GM21576 (cell line): ENCODE measurements around the gene FGGY.

Source experiments
- ATAC-seq: cut with Tn5 transposase; IDR thresholded peaks from one replicate; pipeline ENCODE4 v1.9.1; 2021; ENCODE audit warnings: mild to moderate bottlenecking, moderate library complexity; ENCODE audit not compliant: unreplicated experiment

Gene FGGY

DNA sequence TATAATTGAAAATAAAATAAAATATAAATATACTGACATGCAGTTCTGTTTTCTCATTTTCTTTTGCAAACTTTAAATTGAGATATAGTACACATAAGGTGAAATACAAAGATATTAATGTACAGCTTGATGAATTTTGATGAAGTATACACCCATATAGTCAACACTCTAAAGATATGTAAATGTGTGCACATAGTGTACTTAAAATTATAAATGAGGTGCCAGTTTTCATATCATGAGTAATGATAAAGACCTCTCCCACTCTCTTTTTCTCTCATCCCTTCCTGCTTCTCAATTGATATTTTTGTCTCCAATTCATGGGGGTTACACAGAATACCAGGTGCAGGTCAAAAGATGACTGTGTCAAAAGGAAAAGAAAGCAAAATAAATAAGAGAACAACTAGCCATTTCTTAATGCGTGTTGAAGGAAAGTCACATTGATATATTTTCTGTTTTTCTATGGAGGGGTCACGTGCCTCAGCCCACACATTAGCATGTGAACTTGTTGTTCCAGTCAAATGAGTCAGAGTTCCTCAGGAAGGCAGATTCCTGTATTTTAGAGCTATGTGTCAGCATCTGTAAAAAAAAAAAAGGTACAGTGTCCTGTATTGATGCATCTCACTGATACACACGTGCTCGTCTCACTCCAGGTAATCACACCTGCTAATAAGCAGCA lies 453.6 kb downstream of the FGGY start:
- ATAC-seq: no peak

DNA sequence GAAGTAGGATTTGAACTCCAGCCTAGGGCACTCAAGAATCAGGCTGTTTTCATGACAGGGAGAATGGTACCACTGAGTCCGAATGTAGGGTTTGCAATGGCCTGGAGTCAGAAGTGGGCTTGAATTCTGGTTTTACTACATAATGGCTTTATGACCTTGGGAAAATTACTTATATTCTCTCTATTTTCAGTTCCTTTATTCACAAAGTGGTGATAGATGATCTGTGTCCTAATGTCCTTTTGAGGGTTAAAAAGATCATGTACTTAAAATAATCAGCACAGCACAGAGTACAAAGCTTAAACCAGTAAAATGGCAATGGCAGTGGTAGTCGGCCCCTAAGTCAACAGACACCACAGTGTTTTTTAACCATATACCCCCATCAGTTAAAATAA lies 454.1 kb downstream of the FGGY start:
- no peak for ATAC-seq

- no peak for ATAC-seq
Observed at GRCh38 chr1:59751801-59752200, 454.9 kb downstream of the FGGY start.

DNA sequence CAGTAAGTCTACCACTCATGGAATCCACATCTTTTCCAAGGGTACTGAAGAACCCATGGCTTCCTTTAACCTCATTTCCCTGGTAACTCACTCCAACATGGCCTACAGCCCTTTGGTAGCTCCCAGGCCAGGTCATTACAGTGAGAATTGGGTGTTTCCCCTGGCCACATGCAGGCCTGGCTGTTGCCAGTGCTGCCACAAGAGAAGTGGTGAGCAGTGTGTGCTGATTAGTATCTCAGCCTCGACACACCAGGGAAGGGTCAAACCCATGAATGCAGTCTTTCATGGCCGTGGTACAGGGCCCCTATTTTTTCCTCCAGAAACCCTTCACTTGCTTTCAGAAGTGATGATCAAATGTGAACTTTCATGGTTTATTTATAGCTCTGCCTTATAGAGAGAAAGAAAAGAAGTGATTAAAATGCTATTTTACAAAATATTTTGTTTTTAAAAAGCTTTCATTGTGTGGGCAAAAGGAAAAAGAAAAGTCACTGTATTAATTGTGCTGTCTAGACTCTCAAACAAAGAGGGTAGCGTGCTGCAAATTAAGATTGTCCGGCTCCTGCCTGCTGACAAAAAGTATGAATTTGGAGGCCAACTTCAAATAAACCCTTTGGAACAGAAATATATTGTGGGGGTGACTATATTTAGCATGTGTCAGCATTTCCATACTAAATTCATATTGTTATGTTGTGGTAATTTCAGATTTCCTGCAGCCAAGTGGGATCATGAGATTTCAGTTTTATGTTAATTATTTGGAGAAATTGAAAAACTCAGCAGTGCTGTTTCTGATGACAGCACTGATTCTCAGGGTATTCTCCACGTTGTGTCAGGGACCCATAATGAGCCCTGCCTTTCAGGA lies 455.9 kb downstream of the FGGY start:
- ATAC-seq: peak; percentile 71

DNA sequence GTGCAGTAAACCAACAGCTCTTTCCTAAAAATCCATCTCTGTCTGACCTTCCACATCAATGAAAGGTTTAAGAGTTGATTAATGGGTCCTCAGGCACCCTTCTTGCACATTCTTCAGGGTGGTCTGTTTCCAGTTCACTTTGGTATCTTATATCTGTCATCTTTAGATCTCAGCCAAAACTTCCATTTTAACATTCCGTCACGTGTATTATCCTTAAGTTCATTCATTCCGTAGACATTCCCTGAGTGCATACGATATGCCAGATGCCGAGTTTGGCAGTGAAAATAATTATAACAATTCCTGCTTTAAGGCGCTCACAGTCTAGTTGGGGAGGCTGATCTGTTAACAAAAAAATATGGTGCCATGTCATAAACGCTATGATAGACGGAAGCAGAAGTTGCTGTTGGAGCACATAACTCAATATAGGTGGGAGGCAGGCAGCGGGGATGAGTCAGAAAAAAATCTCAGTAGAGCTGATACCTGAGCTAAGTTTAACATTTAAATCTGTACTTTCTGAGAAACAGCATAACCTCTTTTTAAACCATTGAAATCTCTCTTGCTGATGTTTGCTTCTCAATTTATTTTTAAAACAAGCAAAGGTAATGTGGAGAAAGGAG lies 458.3 kb downstream of the FGGY start:
- ATAC-seq: no peak

DNA sequence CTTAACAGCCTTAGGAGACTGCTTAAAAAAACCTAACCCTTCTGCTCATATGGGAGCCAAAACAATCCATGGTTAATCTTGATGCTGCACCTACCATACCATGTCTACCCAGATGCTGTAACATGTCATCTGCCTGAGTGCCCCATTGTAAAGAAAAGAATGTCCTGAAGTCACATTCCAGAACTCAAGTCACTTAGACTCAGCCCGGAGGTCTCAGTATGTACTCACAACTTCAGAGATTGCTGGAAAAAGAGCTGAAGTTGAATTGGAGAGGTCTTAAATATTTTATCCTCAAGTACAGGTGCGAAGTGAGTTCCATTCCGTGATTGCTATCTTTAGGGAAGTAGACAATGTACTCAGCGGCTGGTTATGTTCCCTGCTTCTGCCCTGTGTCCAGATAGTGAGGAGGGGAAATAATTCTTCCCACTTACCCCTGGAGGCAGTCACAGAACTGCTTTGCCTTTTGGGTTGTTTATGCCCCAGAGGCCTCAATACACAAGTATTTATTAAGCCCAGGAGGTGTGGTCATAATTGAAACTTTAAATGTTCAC lies 460.4 kb downstream of the FGGY start:
- no peak for ATAC-seq

DNA sequence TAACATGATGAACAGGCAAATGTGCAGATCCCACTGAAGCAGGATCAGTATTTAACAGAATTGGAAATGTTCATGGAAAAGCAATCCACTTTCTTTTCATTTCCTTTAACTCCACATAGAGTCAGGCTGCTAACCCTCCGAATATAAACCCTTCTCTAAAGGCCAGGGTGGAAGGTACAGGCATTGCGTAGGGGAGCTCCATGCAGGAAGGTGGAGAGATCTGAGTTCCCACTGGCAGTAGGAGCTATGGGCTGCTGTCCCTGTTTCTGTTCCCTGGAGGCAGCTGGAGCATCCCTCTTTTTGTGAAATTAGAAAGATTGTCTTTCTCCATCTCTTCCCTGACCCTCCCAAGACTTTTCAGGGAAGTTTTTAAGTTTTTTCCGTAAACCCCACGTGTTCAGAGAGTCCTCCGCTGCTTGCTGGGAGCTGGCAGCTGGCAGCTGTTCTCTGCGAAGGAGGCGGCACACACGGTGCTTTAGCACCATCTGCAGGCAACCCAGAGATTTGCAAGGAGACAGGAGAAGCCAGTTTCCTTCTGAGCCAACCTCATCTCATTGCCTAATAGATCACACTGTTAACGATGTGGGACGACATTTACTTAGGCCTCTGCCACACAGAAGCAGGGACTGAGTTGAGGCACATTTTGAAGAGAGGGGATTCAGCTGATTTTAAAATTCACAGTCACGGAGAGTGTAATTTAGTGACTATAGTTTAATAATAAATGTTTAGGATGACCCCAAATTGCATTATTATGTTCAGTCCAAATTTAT lies 462.4 kb downstream of the FGGY start:
- peak; percentile 86 for ATAC-seq

- no peak for ATAC-seq
Observed at GRCh38 chr1:59761443-59761842, 464.5 kb downstream of the FGGY start.

DNA sequence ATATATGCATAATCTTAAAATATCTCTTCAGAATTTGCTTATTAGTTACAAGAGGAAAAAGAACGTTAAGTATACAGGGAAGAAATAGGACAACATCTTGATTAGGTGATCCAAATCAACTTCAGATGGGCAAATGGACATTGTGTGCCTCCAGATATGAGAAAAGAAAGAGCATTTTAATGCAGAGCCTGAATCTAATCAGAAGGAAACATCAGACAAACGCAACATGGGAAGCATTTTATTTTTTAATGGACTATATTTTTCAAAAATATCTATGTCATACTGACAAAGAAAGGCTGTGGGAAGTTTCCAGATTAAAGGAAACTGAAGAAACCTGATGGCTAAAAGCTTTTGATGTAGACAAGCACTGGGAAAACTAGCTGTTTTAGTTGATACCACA lies 466.5 kb downstream of the FGGY start:
- ATAC-seq: no peak

DNA sequence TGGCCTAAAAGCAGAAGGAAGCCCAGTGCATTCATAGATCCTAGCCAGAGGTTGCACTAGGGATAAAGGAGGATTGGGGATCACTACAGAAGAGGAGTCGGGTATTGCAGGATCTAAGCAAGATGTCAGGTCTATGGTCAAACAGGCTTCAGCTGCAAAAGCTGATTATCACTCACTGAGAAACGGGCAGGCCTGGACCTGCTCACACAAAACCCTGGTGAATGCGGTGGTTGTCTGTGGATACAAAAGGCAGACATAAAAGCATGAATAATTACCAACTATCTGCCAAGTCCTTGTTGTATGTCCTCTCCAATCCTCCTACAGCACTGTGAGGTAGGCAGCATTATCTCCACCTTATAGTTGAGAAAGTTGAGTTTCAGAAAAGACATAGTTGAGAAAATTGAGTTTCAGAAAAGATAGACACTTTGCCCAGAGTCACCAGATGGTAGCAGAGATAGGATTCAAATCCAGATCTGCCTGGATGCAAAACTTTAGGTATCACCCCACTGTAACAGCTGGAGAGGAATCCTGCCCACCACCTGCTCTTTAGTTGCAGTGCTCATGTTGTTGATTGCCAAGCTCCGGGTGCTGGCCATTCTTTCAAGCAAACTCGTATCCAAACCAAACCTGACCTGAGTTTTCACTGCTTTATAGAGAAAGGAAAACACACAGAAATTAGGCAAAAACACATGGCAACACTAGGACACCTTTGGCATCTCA lies 468.3 kb downstream of the FGGY start:
- ATAC-seq: no peak

- ATAC-seq: no peak
Observed at GRCh38 chr1:59766227-59766855, 469.4 kb downstream of the FGGY start.

DNA sequence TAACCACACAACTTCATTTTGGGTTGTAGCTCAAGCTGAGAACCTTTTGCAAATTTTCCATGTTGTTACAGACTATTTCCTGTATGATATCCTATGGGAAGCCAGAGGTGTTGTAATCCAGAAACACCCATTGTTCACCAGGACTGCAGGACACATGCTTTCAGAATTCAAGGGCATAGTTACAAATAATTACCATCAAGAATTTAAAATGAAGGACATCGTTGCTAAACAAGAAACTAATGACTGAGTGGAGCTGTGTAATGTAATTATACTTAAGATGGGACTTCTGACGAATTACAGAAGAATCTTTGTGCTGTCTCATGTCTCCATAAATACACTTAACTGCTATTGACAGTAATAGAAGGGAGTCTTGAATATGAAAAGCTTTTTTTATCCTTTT lies 470.2 kb downstream of the FGGY start:
- ATAC-seq: no peak

DNA sequence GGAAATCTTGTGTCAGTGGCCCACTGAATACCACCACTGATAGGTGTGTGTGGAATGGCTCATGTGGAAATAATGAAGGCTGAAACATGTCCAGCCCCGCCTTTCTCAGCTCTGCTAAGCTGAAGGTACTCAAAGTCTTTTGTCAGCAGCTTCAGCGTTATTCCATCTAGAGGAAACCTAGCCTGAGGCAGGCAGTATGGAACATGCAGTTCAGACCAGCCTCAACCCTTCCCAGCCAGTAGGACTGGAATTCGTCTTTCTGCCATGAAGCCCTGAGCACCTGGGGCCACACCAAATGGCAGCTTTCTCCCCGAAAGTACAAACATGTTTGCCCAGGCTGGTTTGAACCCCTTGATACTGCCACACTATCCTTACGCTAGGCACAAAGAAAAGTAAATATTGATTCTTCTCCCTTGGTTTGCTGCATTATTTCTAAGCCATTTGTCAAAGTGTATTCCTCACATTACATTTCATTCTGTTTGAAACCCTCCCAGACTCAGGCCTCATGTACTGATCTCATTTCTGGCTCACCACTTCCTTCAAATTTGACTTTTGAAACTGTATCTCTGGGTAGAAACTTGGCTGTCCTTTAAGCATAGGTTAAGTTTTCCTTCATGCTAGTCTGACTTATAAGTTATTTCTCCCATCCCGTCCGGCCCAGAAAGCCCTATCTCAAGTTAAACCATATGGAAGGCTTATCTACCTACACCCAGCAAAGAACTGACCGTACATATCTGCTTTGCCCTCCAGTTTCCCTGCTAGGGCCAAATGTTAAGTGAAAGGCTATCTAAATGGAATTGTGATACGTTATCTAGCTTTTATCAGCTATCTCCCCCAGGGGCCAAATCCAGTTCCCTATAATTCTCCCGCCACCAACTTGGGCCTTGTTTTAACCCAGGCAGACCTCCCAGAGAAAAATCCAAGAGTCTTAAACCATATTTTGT lies 472.2 kb downstream of the FGGY start:
- ATAC-seq: no peak

DNA sequence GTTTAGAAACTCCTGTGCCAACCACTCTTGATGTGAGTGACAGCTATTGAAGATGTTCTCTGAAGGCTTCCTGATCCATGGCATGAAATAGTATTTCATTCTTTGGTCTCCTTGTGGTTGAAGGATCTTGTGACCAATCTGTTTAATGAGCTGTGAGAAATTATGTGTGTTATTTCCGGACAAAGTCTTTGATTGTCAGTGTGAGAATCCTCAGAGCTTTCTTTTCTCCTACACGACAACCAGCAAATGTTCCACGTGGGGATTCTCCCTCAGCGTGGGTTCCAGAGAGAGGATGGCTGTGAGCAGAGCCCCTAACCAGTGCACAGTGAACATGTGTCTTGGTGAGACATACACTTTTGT lies 472.8 kb downstream of the FGGY start:
- no peak for ATAC-seq

GRCh38 chr1:59771361-59771760 lies 474.5 kb downstream of the FGGY start:
- ATAC-seq: no peak

GRCh38 chr1:59775480-59775879 lies 478.6 kb downstream of the FGGY start:
- ATAC-seq: no peak

DNA sequence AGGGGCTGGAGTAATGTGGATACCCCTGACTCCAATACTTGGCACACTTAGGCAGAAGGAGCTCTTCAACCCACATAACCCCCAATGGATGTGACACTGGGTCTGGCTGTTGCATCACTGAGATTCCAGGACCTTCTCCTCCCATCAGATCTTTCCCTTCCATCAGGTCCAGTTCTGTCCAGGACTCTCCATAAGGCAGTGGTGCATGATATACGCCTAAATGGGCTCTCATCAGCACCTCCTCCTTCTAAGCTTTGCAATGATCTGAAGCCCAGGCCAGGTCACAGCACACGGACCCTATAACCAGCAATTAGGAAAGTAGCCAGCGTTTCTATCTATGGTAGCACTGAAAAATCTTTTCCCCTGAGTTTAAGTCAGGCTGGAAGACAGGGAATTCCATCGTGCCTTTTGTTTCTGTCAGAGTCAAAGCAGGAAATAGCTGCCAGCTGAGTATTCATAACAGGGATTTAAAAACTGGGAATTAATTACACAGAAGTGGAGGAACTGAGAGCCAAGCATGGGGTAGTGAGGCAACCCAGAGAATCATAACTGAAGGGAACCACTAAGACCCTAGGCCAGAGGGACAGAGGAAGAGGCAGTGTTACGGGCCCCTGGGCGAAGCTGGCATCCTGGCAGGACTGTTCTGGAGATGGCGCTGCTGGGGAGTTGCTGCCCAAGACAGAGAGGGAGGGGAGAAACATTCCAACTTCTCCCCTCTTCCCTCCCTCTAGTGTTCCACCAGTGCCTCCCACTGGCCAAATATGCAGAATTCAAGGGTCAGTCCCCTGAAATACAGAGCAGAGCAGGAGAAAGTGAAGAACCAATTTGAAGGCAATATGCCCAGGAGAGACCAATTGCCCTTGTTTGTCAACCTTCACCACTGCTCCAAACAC lies 480.3 kb downstream of the FGGY start:
- ATAC-seq: no peak

DNA sequence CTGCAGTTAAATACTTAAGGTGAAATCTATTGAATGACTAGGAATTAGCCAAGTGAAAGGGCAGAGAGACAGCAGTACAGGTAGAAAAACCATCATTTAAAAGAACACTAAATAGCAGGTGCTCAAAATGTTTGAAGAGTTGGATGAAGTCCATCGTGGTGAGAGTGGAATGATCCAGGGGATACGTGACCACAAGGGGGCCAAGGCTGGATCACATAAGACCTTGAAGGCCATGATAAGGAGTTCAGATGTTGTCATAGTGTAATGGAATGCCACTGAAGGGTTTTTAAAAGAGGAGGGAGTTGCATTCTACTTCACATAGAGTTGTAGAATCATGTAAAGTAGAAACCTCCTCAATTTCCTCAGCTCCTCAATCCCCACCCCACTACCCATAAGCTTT lies 483.1 kb downstream of the FGGY start:
- no peak for ATAC-seq
